ENCODE results near the gene NCKIPSD.
"Not testable (repeated sequence)": the region's sequence is repeated elsewhere in the genome, so short reads cannot be mapped to it uniquely, and the experiment has no call there.

NCKIPSD gene

DNA sequence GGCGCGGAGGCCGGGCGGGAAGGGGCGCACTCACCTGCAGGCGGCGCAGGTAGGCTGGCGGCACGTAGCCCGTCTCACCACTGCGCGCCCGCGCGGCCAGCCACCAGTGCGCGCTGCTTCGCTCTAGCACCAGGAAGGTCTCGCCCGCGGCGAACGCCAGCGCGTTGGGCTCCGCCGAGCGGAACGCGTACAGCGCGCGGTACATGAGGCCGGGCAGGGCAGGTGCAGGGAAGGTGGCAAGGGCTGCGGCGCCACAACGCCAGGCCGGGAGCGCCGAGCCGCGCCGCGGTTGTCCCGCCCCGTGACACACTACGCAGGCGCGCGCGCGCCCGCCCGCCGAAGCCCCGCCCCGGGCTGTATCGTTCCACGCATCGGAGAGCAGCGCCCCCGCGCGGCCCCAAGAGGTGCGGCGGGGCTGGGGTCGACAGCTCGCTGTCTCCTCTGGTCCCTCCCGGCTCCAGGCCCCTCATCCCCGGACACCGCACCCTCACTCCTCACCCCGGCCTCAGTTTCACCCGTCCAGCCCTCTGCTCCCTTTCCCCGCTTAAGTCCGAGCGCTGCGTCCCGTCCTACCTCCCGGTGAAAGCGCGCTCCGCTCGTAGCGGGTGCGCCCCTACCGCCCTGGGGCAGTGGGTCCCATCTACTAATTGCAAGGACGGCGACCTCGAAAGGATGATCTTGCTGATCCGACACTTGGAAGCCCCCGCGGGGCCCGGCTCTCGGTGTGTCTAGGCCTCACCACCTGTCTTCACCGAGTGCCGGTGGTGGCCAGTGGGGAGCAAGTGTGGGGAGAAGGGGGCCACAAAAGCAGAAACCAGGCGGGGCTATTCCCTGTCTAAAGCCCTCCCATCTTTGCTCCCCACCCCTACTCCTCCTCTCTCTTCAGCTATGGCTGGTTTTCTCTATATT, at the start of gene NCKIPSD:
NCKIPSD (minus strand) TSS at position 313 of the 909 bp plus-strand sequence; CDS start at position 205, 108 bp downstream.
- DNase-seq (ENCODE audit: low spot score) = peak; percentile 98

DNA sequence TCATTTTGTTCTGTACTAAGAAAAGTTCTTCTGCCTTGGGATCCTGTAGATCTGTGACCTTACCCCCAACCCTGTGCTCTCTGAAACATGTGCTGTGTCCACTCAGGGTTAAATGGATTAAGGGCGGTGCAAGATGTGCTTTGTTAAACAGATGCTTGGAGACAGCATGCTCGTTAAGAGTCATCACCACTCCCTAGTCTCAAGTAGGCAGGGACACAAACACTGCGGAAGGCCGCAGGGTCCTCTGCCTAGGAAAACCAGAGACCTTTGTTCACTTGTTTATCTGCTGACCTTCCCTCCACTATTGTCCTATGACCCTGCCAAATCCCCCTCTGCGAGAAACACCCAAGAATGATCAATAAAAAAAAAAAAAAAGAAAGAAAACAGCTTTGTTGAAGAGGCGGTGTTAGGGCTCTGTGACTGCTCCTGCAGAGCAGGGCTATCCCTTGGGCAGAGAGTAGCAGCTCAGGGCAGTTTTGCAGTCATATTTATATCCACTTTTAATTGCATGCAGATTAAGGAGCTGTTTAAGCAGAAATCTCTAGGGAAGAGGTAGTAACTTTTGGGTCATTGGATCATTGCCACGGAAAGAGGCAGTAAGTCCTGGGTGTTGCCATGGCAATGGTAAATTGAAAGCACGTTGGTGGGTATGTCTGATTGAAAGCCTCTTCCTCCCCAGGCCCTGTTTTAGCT, 49.5 kb upstream of the NCKIPSD start:
- not testable (repeated sequence) for DNase-seq (ENCODE audit: low spot score)

- DNase-seq (ENCODE audit: low spot score) = not testable (repeated sequence)
These were observed 48.8 kb upstream of the NCKIPSD start for GRCh38 chr3:48734541-48734940.

DNA sequence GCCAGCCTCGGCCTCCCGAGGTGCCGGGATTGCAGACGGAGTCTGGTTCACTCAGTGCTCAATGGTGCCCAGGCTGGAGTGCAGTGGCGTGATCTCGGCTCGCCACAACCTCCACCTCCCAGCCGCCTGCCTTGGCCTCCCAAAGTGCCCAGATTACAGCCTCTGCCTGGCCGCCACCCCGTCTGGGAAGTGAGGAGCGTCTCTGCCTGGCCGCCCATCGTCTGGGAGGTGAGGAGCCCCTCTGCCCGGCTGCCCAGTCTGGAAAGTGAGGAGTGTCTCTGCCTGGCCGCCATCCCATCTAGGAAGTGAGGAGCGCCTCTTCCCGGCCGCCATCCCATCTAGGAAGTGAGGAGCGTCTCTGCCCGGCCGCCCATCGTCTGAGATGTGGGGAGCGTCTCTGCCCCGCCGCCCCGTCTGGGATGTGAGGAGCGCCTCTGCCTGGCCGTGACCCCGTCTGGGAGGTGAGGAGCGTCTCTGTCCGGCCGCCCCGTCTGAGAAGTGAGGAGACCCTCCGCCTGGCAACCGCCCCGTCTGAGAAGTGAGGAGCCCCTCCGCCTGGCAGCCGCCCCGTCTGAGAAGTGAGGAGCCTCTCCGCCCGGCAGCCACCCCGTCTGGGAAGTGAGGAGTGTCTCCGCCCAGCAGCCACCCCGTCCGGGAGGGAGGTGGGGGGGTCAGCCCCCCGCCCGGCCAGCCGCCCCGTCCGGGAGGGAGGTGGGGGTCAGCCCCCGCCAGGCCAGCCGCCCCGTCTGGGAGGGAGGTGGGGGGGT, 48.2 kb upstream of the NCKIPSD start:
- DNase-seq (ENCODE audit: low spot score) = not testable (repeated sequence)

- no peak for DNase-seq (ENCODE audit: low spot score)
These were observed 41.8 kb upstream of the NCKIPSD start for GRCh38 chr3:48727511-48727910.

GRCh38 chr3:48725185-48725855, 39.6 kb upstream of the NCKIPSD start:
- DNase-seq (ENCODE audit: low spot score) = not testable (repeated sequence)

DNA sequence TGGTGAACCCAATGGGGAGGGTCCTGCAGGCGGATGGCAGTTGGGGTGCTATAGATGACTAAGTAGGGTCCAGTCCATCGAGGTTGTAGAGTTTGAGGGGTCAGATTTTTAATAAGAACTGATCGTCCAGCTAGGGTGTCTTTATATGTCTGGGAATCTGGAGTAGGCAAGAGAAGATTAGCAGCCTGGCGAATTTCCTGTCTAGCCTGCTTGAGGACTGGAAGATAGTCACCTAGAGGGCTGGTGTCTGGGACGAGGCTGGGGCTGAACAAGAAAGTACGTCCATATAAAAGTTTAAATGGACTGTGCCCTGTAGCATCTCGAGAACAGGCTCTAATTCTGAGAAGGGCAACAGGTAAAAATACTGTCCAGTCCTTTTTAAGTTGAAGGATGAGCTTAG, 38.0 kb upstream of the NCKIPSD start:
- DNase-seq (ENCODE audit: low spot score) = no peak

DNA sequence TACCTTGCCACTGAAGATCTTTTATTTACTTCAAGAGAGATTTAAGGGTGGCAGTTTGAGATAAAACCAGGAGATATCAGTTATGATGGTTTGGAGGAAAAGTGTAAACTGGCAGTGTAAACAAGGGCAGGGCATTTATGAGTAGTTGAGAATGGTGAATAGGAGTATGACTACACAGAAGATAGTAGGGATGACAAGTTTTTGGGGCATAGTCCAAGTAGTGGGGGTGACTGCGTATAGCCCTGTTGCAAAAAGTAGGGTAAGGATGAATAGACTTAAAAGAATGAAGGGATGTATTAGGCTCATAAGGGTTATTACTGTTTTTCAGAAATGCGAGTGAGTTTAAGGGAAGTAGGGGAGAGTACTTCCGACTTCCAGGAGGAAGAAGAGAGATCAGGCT, 37.6 kb upstream of the NCKIPSD start:
- DNase-seq (ENCODE audit: low spot score) = not testable (repeated sequence)

DNA sequence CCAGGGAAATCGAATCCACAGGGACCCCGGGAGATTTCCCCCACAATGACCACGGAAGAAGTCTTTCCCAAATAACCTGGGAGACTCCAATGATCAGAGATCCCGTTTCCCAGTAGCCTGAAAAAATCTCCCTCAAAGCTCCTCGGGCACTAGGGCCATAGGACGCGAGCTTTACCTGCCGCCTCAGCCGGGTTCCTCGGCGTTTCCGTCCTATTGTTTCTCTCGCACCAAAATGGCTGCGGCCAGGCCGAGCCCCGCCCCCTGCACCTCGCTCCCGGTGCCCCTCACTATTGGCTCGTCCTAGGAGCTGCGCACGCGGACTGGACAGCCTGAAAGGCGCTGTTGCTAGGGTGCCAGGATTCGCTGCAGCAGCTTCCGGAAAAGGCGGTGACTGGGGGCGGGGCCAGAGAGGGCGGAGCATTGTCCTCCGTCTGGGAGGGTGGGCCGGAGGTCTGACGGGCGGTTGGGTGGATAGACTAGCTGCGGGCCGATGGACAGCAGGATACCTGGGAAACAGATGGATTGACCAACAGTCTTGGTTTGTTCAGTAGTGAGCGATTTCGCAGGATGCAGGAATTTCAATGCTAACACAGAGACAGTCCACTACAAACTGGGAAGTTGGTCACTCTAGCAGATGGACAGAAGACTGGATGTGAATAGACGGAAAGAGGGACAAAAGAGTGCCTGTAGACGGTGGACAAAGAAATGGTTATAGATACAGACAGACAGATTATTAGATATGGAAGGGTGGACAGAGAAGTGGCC, 31.4 kb upstream of the NCKIPSD start, which contains the start of gene IP6K2:
IP6K2 (minus strand) TSS at position 240 of the 765 bp plus-strand sequence. CDS start 21,930 bp downstream, outside the sequence.
- DNase-seq (ENCODE audit: low spot score) = peak; percentile 97

DNA sequence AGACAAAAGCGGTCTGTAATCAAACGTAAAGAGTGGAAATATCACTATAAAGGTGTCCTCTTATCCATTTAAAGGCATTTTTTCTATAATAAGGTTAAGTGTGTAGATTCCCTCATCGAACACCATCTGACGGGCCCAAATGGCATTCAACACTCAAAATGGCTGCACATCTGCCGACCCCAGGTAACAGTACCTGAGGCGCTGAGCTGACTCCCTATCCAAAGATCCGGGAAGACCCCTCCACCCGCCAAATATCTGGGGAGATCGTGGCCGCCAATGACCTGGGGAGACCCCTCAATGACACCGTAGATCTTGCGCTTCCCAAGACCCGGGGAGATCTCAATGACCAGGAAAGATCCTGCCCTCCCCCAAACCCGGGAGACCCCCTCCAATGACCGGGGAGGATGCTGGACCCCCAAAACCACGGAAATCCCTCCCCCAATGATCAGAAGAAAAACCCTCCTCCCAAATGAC, 30.8 kb upstream of the NCKIPSD start:
- no peak for DNase-seq (ENCODE audit: low spot score)

DNA sequence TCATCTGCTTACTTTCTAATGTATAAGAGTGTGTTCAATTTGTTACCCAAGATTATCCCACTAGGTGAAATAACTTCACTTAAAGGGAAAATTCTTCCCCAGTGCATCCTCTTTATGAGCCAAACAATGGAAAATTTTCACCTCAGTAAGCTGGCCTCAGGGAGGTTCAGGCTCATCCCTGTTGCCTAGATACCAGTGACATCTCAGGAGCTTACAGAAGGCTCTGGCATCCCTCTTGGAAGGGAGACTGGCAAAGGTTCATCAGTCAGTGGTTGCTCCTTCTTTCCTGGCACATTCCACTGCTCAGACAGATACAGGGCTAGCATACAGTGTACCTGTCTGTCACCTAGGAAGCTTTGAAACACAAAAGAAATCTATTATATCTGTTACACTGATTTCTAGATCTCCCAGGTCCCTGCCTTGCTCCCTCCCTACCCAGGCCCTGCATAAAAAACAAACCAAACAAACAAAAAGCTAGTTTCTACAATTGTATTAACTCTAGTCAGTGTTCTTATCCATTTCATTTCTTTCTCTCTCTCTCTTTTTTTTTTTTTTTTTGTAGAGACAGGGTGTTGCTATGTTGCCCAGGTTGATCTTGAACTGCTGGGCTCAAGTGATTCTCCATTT, 29.6 kb upstream of the NCKIPSD start:
- peak; percentile 29 for DNase-seq (ENCODE audit: low spot score)

DNA sequence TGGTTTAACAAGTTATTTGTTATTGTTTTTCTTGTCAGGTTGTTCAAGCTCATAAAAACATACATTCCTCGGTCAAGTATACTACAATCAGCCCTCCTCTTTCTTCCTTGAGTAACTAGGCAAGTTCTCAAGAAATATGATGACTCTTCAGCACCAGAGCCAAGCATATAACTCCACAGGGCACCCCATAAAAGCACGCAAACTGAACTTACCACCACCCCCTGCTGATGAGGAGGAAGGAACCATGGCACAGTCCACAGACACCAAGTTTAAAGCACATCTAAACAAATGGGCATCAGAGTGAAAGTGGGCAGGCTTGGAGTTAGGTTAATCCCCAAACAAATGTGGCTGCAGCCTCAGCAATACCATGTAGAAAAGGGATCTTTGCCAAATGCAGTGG, 26.0 kb upstream of the NCKIPSD start:
- DNase-seq (ENCODE audit: low spot score) = no peak

GRCh38 chr3:48709051-48709461, 23.3 kb upstream of the NCKIPSD start:
- no peak for DNase-seq (ENCODE audit: low spot score)

DNA sequence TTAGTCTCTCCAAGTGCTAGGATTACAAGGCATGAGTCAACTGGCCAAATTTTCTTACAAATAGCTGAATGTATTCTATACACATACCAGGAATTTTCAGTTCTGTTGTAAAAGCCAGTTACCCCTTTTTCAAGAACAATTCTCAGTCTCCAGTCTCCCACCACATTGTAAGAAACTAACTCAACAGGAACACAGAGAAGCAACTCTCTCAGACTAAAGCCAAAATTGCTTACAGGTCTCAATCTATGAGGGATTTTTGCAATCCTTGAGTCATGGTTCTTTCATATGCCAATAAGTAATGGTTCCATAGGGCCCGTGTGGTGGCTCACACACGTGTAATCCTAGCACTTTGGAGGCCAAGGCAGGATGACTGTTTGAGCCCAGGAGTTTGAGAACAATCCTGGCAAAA, 22.8 kb upstream of the NCKIPSD start:
- no peak for DNase-seq (ENCODE audit: low spot score)

GRCh38 chr3:48707157-48707556, 21.4 kb upstream of the NCKIPSD start:
- DNase-seq (ENCODE audit: low spot score) = no peak

- DNase-seq (ENCODE audit: low spot score) = no peak
These were observed 16.7 kb upstream of the NCKIPSD start for GRCh38 chr3:48702320-48702920.

DNA sequence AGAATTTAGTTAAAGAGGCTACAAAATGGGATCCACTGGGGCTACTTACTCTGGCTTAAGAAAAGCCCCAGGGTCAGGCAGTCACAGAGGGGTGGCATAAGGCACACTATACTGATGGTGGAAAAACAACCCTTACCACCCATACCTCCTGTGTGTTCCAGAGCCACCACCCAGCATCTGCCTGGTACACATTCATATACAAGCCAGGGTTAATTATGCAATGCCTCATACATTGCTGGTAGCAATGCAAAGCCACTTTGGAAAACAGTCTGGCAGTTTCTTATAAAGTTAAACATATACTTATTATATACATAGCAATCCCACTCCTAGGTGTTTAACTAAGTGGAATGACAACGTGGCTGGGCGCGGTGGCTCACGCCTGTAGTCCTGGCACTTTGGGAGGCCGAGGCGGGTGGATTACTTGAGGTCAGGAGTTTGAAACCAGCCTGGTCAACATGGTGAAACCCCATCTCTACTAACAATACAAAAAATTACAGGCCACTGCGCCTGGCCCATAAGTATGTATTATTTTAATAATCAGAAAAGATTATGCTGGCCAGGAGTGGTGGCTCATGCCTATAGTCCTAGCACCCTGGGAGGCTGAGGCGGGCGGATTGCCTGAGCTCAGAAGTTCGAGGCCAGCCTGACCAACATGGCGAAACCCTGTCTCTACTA, 15.2 kb upstream of the NCKIPSD start:
- DNase-seq (ENCODE audit: low spot score) = no peak

- no peak for DNase-seq (ENCODE audit: low spot score)
These were observed 13.2 kb upstream of the NCKIPSD start for GRCh38 chr3:48698891-48699290.

GRCh38 chr3:48697952-48698351, 12.2 kb upstream of the NCKIPSD start:
- no peak for DNase-seq (ENCODE audit: low spot score)
